ENCODE measurements around the gene IRGC. TPM values are rescaled to one million over a fixed set of nuclear protein-coding genes. Genes with fewer than 3 reads are reported as not detected.

The IRGC gene
- polyA plus RNA-seq, 4 donors: 0.04 TPM; not detected in 3

- DNase-seq (no peak), FAIRE-seq (no peak)
- Histone ChIP-seq H3K4me3 (ENCODE audit: low read depth in 1 of 3, low read length in 3 of 3) (no peak overlapping the region), H3K4me1 (ENCODE audit: control insufficient read depth in 3 of 3, insufficient read depth in 2 of 3, low read depth in 1 of 3, low read length in 2 of 3) (peaks cover 0 to 18% (median 4%) of the 10 kb centered on the region in 3 donors), H3K27ac (ENCODE audit: low read depth in 1 of 3, low read length in 2 of 3) (no peak overlapping the region), H3K27me3 (ENCODE audit: control insufficient read depth in 3 of 3, insufficient read depth in 3 of 3, low read length in 3 of 3) (no peaks in the 10 kb centered on the region), H3K36me3 (ENCODE audit: control insufficient read depth in 3 of 3, insufficient read depth in 2 of 3, low read depth in 1 of 3, low read length in 3 of 3) (peaks cover 3 to 78% (median 19%) of the 10 kb centered on the region in 3 donors), H3K9me3 (ENCODE audit: control insufficient read depth in 2 of 2, insufficient read depth in 1 of 2, low read depth in 1 of 2, low read length in 1 of 2) (no peaks in the 10 kb centered on the region)
These were observed 20.1 kb downstream of the IRGC start for GRCh38 chr19:43735957-43736356.

GRCh38 chr19:43738780-43739211 lies 22.9 kb downstream of the IRGC start:
- H3K27me3 ChIP-seq (ENCODE audit: control insufficient read depth in 3 of 3, insufficient read depth in 3 of 3, low read length in 3 of 3): no peaks in the 10 kb centered on the region
- peak overlapping the region; percentile 84 to 93 (median 90) for H3K27ac ChIP-seq (ENCODE audit: low read depth in 1 of 3, low read length in 2 of 3)
- peaks cover 0 to 18% (median 4%) of the 10 kb centered on the region in 3 donors for H3K4me1 ChIP-seq (ENCODE audit: control insufficient read depth in 3 of 3, insufficient read depth in 2 of 3, low read depth in 1 of 3, low read length in 2 of 3)
- H3K4me3 ChIP-seq (ENCODE audit: low read depth in 1 of 3, low read length in 3 of 3): no peak overlapping the region
- no peaks in the 10 kb centered on the region for H3K9me3 ChIP-seq (ENCODE audit: control insufficient read depth in 2 of 2, insufficient read depth in 1 of 2, low read depth in 1 of 2, low read length in 1 of 2)
- peak; percentile 50 to 74 for DNase-seq
- WGBS, 3 donors: 43 to 49% (median 47%) methylated on average over 5 of the region's 5 CpGs
- peaks cover 5 to 73% (median 6%) of the 10 kb centered on the region in 3 donors for H3K36me3 ChIP-seq (ENCODE audit: control insufficient read depth in 3 of 3, insufficient read depth in 2 of 3, low read depth in 1 of 3, low read length in 3 of 3)
- no peak for FAIRE-seq

- DNase-seq (peak; percentile 80 to 97), FAIRE-seq (no peak)
- H3K4me3 ChIP-seq (ENCODE audit: low read depth in 1 of 3, low read length in 3 of 3): no peak overlapping the region
- H3K27ac ChIP-seq (ENCODE audit: low read depth in 1 of 3, low read length in 2 of 3): peak overlapping the region; percentile 84 to 93 (median 90)
- peaks cover 0 to 18% (median 4%) of the 10 kb centered on the region in 3 donors for H3K4me1 ChIP-seq (ENCODE audit: control insufficient read depth in 3 of 3, insufficient read depth in 2 of 3, low read depth in 1 of 3, low read length in 2 of 3)
- no peaks in the 10 kb centered on the region for H3K27me3 ChIP-seq (ENCODE audit: control insufficient read depth in 3 of 3, insufficient read depth in 3 of 3, low read length in 3 of 3)
- H3K9me3 ChIP-seq (ENCODE audit: control insufficient read depth in 2 of 2, insufficient read depth in 1 of 2, low read depth in 1 of 2, low read length in 1 of 2): no peaks in the 10 kb centered on the region
- H3K36me3 ChIP-seq (ENCODE audit: control insufficient read depth in 3 of 3, insufficient read depth in 2 of 3, low read depth in 1 of 3, low read length in 3 of 3): peaks cover 5 to 73% (median 6%) of the 10 kb centered on the region in 3 donors
- WGBS, 3 donors: 24 to 60% (median 40%) methylated on average over 16 of the region's 16 CpGs
These were observed 23.8 kb downstream of the IRGC start for GRCh38 chr19:43739439-43740235.

- Histone ChIP-seq H3K27me3 (ENCODE audit: control insufficient read depth in 3 of 3, insufficient read depth in 3 of 3, low read length in 3 of 3) (no peaks in the 10 kb centered on the region), H3K9me3 (ENCODE audit: control insufficient read depth in 2 of 2, insufficient read depth in 1 of 2, low read depth in 1 of 2, low read length in 1 of 2) (no peaks in the 10 kb centered on the region), H3K36me3 (ENCODE audit: control insufficient read depth in 3 of 3, insufficient read depth in 2 of 3, low read depth in 1 of 3, low read length in 3 of 3) (peaks cover 4 to 78% (median 6%) of the 10 kb centered on the region in 3 donors), H3K4me3 (ENCODE audit: low read depth in 1 of 3, low read length in 3 of 3) (no peak overlapping the region), H3K27ac (ENCODE audit: low read depth in 1 of 3, low read length in 2 of 3) (peak overlapping the region in 2 of 3 donors; percentile 6 to 93), H3K4me1 (ENCODE audit: control insufficient read depth in 3 of 3, insufficient read depth in 2 of 3, low read depth in 1 of 3, low read length in 2 of 3) (peaks cover 0 to 18% (median 4%) of the 10 kb centered on the region in 3 donors)
- FAIRE-seq (no peak), DNase-seq (no peak)
- WGBS, 3 donors: 80 to 88% (median 86%) methylated on average over 10 of the region's 10 CpGs
These were observed 25.4 kb downstream of the IRGC start for GRCh38 chr19:43741075-43741825.

- Histone ChIP-seq H3K27me3 (ENCODE audit: control insufficient read depth in 3 of 3, insufficient read depth in 3 of 3, low read length in 3 of 3) (no peaks in the 10 kb centered on the region), H3K4me3 (ENCODE audit: low read depth in 1 of 3, low read length in 3 of 3) (no peak overlapping the region), H3K9me3 (ENCODE audit: control insufficient read depth in 2 of 2, insufficient read depth in 1 of 2, low read depth in 1 of 2, low read length in 1 of 2) (no peaks in the 10 kb centered on the region), H3K27ac (ENCODE audit: low read depth in 1 of 3, low read length in 2 of 3) (no peak overlapping the region), H3K4me1 (ENCODE audit: control insufficient read depth in 3 of 3, insufficient read depth in 2 of 3, low read depth in 1 of 3, low read length in 2 of 3) (peaks cover 0 to 18% (median 4%) of the 10 kb centered on the region in 3 donors), H3K36me3 (ENCODE audit: control insufficient read depth in 3 of 3, insufficient read depth in 2 of 3, low read depth in 1 of 3, low read length in 3 of 3) (peaks cover 12 to 79% (median 12%) of the 10 kb centered on the region in 3 donors)
- DNase-seq (no peak), FAIRE-seq (no peak)
- 91 to 97% (median 93%) methylated on average over 3 of the region's 3 CpGs for WGBS, 3 donors
These were observed 27.2 kb downstream of the IRGC start for GRCh38 chr19:43743059-43743458.

GRCh38 chr19:43747557-43748204 lies 31.8 kb downstream of the IRGC start:
- Histone ChIP-seq H3K27ac (ENCODE audit: low read depth in 1 of 3, low read length in 2 of 3) (no peak overlapping the region), H3K4me3 (ENCODE audit: low read depth in 1 of 3, low read length in 3 of 3) (no peak overlapping the region), H3K4me1 (ENCODE audit: control insufficient read depth in 3 of 3, insufficient read depth in 2 of 3, low read depth in 1 of 3, low read length in 2 of 3) (no peaks in the 10 kb centered on the region), H3K27me3 (ENCODE audit: control insufficient read depth in 3 of 3, insufficient read depth in 3 of 3, low read length in 3 of 3) (no peaks in the 10 kb centered on the region), H3K36me3 (ENCODE audit: control insufficient read depth in 3 of 3, insufficient read depth in 2 of 3, low read depth in 1 of 3, low read length in 3 of 3) (peaks cover 14 to 74% (median 25%) of the 10 kb centered on the region in 3 donors), H3K9me3 (ENCODE audit: control insufficient read depth in 2 of 2, insufficient read depth in 1 of 2, low read depth in 1 of 2, low read length in 1 of 2) (no peaks in the 10 kb centered on the region)
- DNase-seq (no peak), FAIRE-seq (no peak)
- 86 to 91% (median 88%) methylated on average over 15 to 16 of the region's 16 CpGs for WGBS, 3 donors

GRCh38 chr19:43748205-43748594 lies 32.3 kb downstream of the IRGC start:
- no peak for DNase-seq
- Histone ChIP-seq H3K27me3 (ENCODE audit: control insufficient read depth in 3 of 3, insufficient read depth in 3 of 3, low read length in 3 of 3) (no peaks in the 10 kb centered on the region), H3K4me3 (ENCODE audit: low read depth in 1 of 3, low read length in 3 of 3) (no peak overlapping the region), H3K36me3 (ENCODE audit: control insufficient read depth in 3 of 3, insufficient read depth in 2 of 3, low read depth in 1 of 3, low read length in 3 of 3) (peaks cover 14 to 69% (median 23%) of the 10 kb centered on the region in 3 donors), H3K4me1 (ENCODE audit: control insufficient read depth in 3 of 3, insufficient read depth in 2 of 3, low read depth in 1 of 3, low read length in 2 of 3) (peaks cover 0 to 4% (median 0%) of the 10 kb centered on the region in 3 donors), H3K9me3 (ENCODE audit: control insufficient read depth in 2 of 2, insufficient read depth in 1 of 2, low read depth in 1 of 2, low read length in 1 of 2) (no peaks in the 10 kb centered on the region), H3K27ac (ENCODE audit: low read depth in 1 of 3, low read length in 2 of 3) (no peak overlapping the region)
- no peak for FAIRE-seq
- 86 to 93% (median 91%) methylated on average over 4 of the region's 4 CpGs for WGBS, 3 donors

- DNase-seq (no peak), FAIRE-seq (no peak)
- Histone ChIP-seq H3K36me3 (ENCODE audit: control insufficient read depth in 3 of 3, insufficient read depth in 2 of 3, low read depth in 1 of 3, low read length in 3 of 3) (peaks cover 14 to 65% (median 23%) of the 10 kb centered on the region in 3 donors), H3K27ac (ENCODE audit: low read depth in 1 of 3, low read length in 2 of 3) (no peak overlapping the region), H3K4me1 (ENCODE audit: control insufficient read depth in 3 of 3, insufficient read depth in 2 of 3, low read depth in 1 of 3, low read length in 2 of 3) (peaks cover 0 to 4% (median 2%) of the 10 kb centered on the region in 3 donors), H3K9me3 (ENCODE audit: control insufficient read depth in 2 of 2, insufficient read depth in 1 of 2, low read depth in 1 of 2, low read length in 1 of 2) (no peaks in the 10 kb centered on the region), H3K27me3 (ENCODE audit: control insufficient read depth in 3 of 3, insufficient read depth in 3 of 3, low read length in 3 of 3) (no peaks in the 10 kb centered on the region), H3K4me3 (ENCODE audit: low read depth in 1 of 3, low read length in 3 of 3) (no peak overlapping the region)
- 83 to 89% (median 84%) methylated on average over 4 of the region's 4 CpGs for WGBS, 3 donors
These were observed 32.8 kb downstream of the IRGC start for GRCh38 chr19:43748685-43749084.

Data from small intestine (tissue), 7 donors.